Glutamatergic neuron (in vitro differentiated cells): ENCODE results near the gene TNS1. TPM values are rescaled to one million over a fixed set of nuclear protein-coding genes. Genes with fewer than 3 reads are reported as not detected.

Source experiments
- DNase-seq: peaks from one replicate; pipeline ENCODE4 v3.0.0; 2022
- H3K27ac Mint-ChIP-seq: one replicate; pipeline ENCODE4 v1.8.0; 2020; ENCODE audit warnings: mild to moderate bottlenecking, mixed read lengths, inconsistent platforms; ENCODE audit not compliant: unreplicated experiment
- H3K27me3 Mint-ChIP-seq: one replicate; pipeline ENCODE4 v1.8.0; 2020; ENCODE audit warnings: mild to moderate bottlenecking, moderate library complexity, mixed read lengths, inconsistent platforms; ENCODE audit not compliant: unreplicated experiment
- H3K36me3 Mint-ChIP-seq: one replicate; pipeline ENCODE4 v1.8.0; 2020; ENCODE audit warnings: mild to moderate bottlenecking, mixed read lengths, inconsistent platforms; ENCODE audit not compliant: unreplicated experiment
- H3K4me1 Mint-ChIP-seq: one replicate; pipeline ENCODE4 v1.8.0; 2020; ENCODE audit warnings: mild to moderate bottlenecking, low read depth, mixed read lengths, inconsistent platforms; ENCODE audit not compliant: unreplicated experiment
- H3K4me3 Mint-ChIP-seq: one replicate; pipeline ENCODE4 v1.8.0; 2020; ENCODE audit warnings: mild to moderate bottlenecking, mixed read lengths, inconsistent platforms; ENCODE audit not compliant: unreplicated experiment
- H3K9me3 Mint-ChIP-seq: one replicate; pipeline ENCODE4 v1.8.0; 2020; ENCODE audit warnings: mild to moderate bottlenecking, moderate library complexity, mixed read lengths, inconsistent platforms; ENCODE audit not compliant: unreplicated experiment
- CTCF ChIP-seq: fragments of 200-600 bp; sonication (generic); IDR thresholded peaks from one replicate; pipeline ENCODE4 v1.5.0; 2021; ENCODE audit not compliant: partially characterized antibody, unreplicated experiment
- total RNA-seq: library from RNA; stranded (reverse); fragmentation: NEBNext Ultra II Directional; extraction: Animal tissue kit (Norgen Biotek cat#: 25700); gene quantifications from one replicate; pipeline ENCODE4 v1.2.1, GENCODE V29; 2021; ENCODE audit not compliant: unreplicated experiment

The TNS1 gene
- total RNA-seq, 1 donor from 2014 or later = 3.2 TPM

- Mint-ChIP-seq H3K27ac (no peak overlapping the region), H3K9me3 (peaks cover 5% of the 10 kb centered on the region), H3K4me3 (no peak overlapping the region), H3K4me1 (peaks cover 6% of the 10 kb centered on the region), H3K27me3 (peaks cover 3% of the 10 kb centered on the region), H3K36me3 (no peaks in the 10 kb centered on the region)
- TF ChIP-seq CTCF = no peak
- no peak for DNase-seq
Observed at GRCh38 chr2:217861334-217861877, 141.4 kb downstream of the TNS1 start.

- Mint-ChIP-seq H3K36me3 (peaks cover 4% of the 10 kb centered on the region), H3K4me1 (peaks cover 6% of the 10 kb centered on the region), H3K9me3 (peaks cover 8% of the 10 kb centered on the region), H3K27ac (no peak overlapping the region), H3K4me3 (no peak overlapping the region), H3K27me3 (peaks cover 3% of the 10 kb centered on the region)
- no peak for TF ChIP-seq CTCF
- DNase-seq = no peak
Observed at GRCh38 chr2:217859926-217860325, 142.9 kb downstream of the TNS1 start.

GRCh38 chr2:217858519-217859491 lies 144.0 kb downstream of the TNS1 start:
- DNase-seq = peak; percentile 75
- peaks cover 6% of the 10 kb centered on the region for H3K4me1 Mint-ChIP-seq
- TF ChIP-seq CTCF = no peak
- H3K4me3 Mint-ChIP-seq = no peak overlapping the region
- peaks cover 3% of the 10 kb centered on the region for H3K27me3 Mint-ChIP-seq
- peaks cover 4% of the 10 kb centered on the region for H3K36me3 Mint-ChIP-seq
- peaks cover 7% of the 10 kb centered on the region for H3K9me3 Mint-ChIP-seq
- H3K27ac Mint-ChIP-seq = no peak overlapping the region

GRCh38 chr2:217857624-217858506 lies 144.9 kb downstream of the TNS1 start:
- H3K27ac Mint-ChIP-seq = no peak overlapping the region
- peaks cover 5% of the 10 kb centered on the region for H3K9me3 Mint-ChIP-seq

More at GRCh38 chr2:217857624-217858506, 144.9 kb downstream of the TNS1 start:
- no peak for DNase-seq
- Mint-ChIP-seq H3K36me3 (peaks cover 4% of the 10 kb centered on the region), H3K4me3 (no peak overlapping the region), H3K4me1 (peaks cover 6% of the 10 kb centered on the region), H3K27me3 (peaks cover 5% of the 10 kb centered on the region)
- TF ChIP-seq CTCF = no peak
